ENCODE results near the gene ANKRD28. TPM values are rescaled to one million over a fixed set of nuclear protein-coding genes. Genes with fewer than 3 reads are reported as not detected.

Gene ANKRD28
- total RNA-seq, 2 experiments from 2014 or later: 27.3 to 28.4 TPM

DNA sequence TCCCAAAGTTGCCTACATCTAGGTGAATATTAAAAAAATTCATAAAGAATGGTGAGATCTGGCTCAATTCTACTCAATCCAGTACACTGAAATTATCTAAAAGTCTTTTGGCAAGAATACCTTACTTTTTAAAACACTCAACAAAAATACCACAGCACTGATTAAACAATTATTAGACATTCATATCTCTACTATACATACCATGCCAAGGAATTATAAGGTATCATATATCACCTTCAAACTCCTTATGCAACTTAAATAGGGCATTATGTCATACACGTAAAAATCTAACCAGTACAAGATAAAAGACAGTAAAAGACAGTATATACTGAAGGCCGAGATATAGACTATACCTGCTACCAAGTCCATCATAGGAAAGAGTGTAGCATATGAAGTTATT, 6.1 kb upstream of the ANKRD28 start:
- Mint-ChIP-seq H3K36me3 (ENCODE audit: low read depth) (peaks cover 4% of the 10 kb centered on the region), H3K4me3 (no peak overlapping the region), H3K4me1 (peaks cover 71% of the 10 kb centered on the region), H3K27ac (no peak overlapping the region), H3K27me3 (no peaks in the 10 kb centered on the region), H3K9me3 (ENCODE audit: low read depth) (no peaks in the 10 kb centered on the region)
- DNase-seq (no peak), ATAC-seq (no peak)
- intact Hi-C loops (cut with DNase I, micrococcal nuclease): no loop called here
- POLR2A ChIA-PET: no interaction called here
- CTCF ChIA-PET: no interaction called here

- Mint-ChIP-seq H3K9me3 (ENCODE audit: low read depth) (no peaks in the 10 kb centered on the region), H3K4me3 (no peak overlapping the region), H3K36me3 (ENCODE audit: low read depth) (peaks cover 7% of the 10 kb centered on the region), H3K4me1 (peaks cover 82% of the 10 kb centered on the region), H3K27me3 (no peaks in the 10 kb centered on the region), H3K27ac (no peak overlapping the region)
- ChIA-PET POLR2A (no interaction called here), CTCF (interaction anchor here (0.6 to 7.1 kb wide), 6 partner anchors 10 to 549 kb away, joined by 3 to 50 read pairs (median 4); no protein-coding TSS in a partner anchor)
- ATAC-seq (no peak), DNase-seq (no peak)
- intact Hi-C loops (cut with DNase I, micrococcal nuclease): no loop called here
These were observed 3.5 kb upstream of the ANKRD28 start for GRCh38 chr3:15801298-15801697.

DNA sequence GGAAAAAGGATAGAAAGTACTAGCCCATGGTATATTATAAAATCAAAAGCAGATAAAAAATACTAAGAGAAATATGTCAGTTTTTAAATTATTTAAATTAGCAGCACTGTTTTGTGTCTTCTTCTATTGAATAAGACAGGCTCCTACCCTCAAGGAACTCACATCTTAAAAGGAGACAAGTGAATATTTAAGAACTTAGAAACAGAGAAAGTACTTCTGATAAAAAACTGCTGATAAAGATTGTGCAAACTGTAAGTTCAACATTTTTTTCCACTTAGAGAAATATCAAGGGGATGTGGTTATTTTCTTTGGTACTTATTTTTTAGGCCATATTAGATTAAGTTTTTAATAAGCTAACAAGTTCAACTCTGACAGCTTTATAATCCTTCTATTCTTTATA, 3.0 kb upstream of the ANKRD28 start:
- no peak for ATAC-seq
- Mint-ChIP-seq H3K36me3 (ENCODE audit: low read depth) (peaks cover 7% of the 10 kb centered on the region), H3K4me1 (peaks cover 82% of the 10 kb centered on the region), H3K27me3 (no peaks in the 10 kb centered on the region), H3K4me3 (no peak overlapping the region), H3K27ac (no peak overlapping the region), H3K9me3 (ENCODE audit: low read depth) (no peaks in the 10 kb centered on the region)
- DNase-seq: no peak
- ChIA-PET POLR2A (no interaction called here), CTCF (interaction anchor here (0.6 to 7.1 kb wide), 5 partner anchors 10 to 549 kb away, joined by 3 to 50 read pairs (median 4); no protein-coding TSS in a partner anchor)
- intact Hi-C loops (cut with DNase I, micrococcal nuclease): no loop called here

DNA sequence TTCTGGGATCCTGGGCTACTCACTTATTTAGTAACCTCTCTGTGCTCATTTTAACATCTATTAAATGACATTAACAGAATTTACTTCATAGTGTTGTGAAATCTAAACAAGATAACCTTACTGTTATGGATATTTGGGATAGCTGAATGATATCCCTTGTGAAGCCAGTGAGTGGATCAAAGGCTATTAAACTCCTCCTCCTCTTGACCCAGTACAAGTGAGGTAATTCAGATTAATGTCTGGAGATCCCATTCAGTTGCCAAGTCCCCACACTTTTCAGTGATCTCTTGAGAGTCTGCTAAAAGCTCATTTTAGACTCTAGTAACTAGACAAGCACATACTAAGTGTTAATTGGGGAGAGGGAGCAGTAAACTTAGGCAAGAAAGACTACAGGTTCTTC, 2.5 kb upstream of the ANKRD28 start:
- intact Hi-C loops (cut with DNase I, micrococcal nuclease): no loop called here
- DNase-seq (no peak), ATAC-seq (no peak)
- H3K27ac Mint-ChIP-seq: no peak overlapping the region
- peaks cover 84% of the 10 kb centered on the region for H3K4me1 Mint-ChIP-seq
- H3K4me3 Mint-ChIP-seq: no peak overlapping the region
- H3K27me3 Mint-ChIP-seq: no peaks in the 10 kb centered on the region
- ChIA-PET POLR2A (no interaction called here), CTCF (interaction anchor here (1.3 to 7.1 kb wide), 2 partner anchors 11 to 532 kb away, joined by 3 to 50 read pairs; no protein-coding TSS in a partner anchor)
- H3K9me3 Mint-ChIP-seq (ENCODE audit: low read depth): no peaks in the 10 kb centered on the region
- peaks cover 7% of the 10 kb centered on the region for H3K36me3 Mint-ChIP-seq (ENCODE audit: low read depth)

DNA sequence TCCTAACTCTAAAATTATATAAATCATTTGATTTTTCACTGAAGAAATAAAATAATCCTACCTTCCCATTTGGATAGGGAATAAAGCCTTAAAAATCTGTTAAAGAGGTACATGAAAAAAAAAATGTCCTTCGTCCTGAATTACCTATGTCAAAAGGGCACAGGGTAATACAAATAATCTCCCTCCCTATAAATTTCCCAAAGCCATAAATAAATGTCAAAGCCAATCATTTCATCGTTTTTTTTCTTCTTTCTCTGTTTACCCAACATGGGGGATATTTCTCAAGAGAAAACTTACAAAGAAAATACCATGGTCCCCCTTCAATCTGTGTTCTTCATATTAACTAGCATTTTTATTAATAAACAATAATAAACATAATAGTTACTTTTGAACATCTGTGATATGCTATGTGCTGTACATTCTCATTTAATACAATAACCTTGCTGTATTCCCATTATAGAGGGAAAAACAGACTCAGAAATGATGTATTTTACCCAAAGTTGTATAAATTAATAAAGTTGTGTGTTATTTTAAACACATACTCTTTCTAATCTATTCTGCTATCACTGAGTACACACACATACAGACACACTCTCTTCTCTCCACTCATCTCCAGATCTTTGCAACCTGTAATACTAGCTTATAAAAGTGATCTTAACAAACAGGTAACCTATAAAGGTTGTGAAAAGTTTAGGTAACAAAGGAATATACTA, 910 bp upstream of the ANKRD28 start:
- Mint-ChIP-seq H3K4me3 (no peak overlapping the region), H3K9me3 (ENCODE audit: low read depth) (no peaks in the 10 kb centered on the region), H3K27me3 (no peaks in the 10 kb centered on the region), H3K36me3 (ENCODE audit: low read depth) (peaks cover 9% of the 10 kb centered on the region), H3K4me1 (peaks cover 82% of the 10 kb centered on the region), H3K27ac (no peak overlapping the region)
- ATAC-seq (no peak), DNase-seq (no peak)
- intact Hi-C loops (cut with DNase I, micrococcal nuclease): loop anchor here (2.0 to 5.0 kb wide), 7 partner anchors 30 to 579 kb away; partner anchors contain the start of genes EAF1 (in 1 of the 2) and METTL6 (in 1 of the 2)
- POLR2A ChIA-PET: no interaction called here
- CTCF ChIA-PET: interaction anchor here (2.4 to 7.1 kb wide), 2 partner anchors 13 to 18 kb away, joined by 6 to 50 read pairs; no protein-coding TSS in a partner anchor

DNA sequence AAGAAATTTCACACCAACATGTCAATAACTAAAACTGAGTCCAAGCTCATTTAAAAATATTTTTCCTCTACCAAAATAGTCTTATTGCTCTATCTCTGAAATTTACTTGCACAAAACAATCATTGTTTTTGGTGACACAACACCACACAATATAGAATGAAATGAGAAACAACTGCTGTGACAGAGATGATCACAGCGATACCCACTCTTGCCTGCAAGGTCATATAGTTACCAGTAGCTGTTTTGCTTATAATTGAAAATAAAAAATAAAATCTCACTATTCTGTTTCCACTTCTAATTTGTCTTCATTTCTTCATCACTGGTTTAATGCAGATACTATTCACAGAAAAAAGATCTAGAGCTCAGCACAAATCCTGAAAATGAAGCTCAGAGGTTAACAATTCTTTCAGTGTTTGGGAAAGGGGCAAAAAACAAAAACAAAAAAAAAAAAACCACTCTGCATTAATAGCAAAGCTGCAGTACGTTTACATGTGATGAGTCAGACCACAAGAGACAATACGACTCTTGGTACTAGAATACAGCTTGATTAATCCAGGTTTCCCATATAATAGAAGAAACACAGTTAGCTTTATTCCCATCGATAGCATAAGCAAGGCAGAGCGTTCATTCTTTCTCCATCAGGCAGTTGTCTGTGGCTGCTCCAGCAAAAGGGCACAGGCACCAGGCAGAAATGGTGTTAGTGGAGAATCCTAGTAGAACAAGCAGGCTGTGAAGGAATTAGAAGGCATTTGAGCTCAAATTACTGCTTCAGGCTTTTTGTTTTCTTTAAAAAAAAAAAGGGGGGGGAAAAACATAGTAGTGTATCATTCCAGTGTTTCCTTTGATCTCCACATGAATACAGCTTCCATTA, 773 bp downstream of the ANKRD28 start:
- ChIA-PET POLR2A (interaction anchor here (0.6 to 1.5 kb wide), 5 partner anchors 9 to 1117 kb away, joined by 3 to 7 read pairs (median 4); no protein-coding TSS in a partner anchor), CTCF (interaction anchor here (0.6 to 7.1 kb wide), 7 partner anchors 14 to 464 kb away, joined by 3 to 50 read pairs (median 6); no protein-coding TSS in a partner anchor)
- Mint-ChIP-seq H3K36me3 (ENCODE audit: low read depth) (peaks cover 16% of the 10 kb centered on the region), H3K27me3 (no peaks in the 10 kb centered on the region), H3K4me3 (peak overlapping the region; percentile 69), H3K27ac (peak overlapping the region; percentile 96), H3K9me3 (ENCODE audit: low read depth) (no peaks in the 10 kb centered on the region), H3K4me1 (peaks cover 78% of the 10 kb centered on the region)
- peak; percentile 31 for ATAC-seq
- DNase-seq: no peak
- intact Hi-C loops (cut with DNase I, micrococcal nuclease): loop anchor here (1.0 to 5.0 kb wide), 7 partner anchors 28 to 580 kb away; partner anchors contain the start of genes BTD (in 1 of the 2), EAF1 (in 1 of the 2), HACL1 (in 1 of the 2) and METTL6 (in 1 of the 2)

- ChIA-PET CTCF (interaction anchor here (0.7 to 7.1 kb wide), 5 partner anchors 15 to 262 kb away, joined by 3 to 50 read pairs (median 6); no protein-coding TSS in a partner anchor), POLR2A (interaction anchor here (1.5 kb wide), 1 partner anchor 10 kb away, joined by 7 read pairs; no protein-coding TSS in a partner anchor)
- Mint-ChIP-seq H3K4me3 (peak overlapping the region; percentile 69), H3K4me1 (peaks cover 77% of the 10 kb centered on the region), H3K9me3 (ENCODE audit: low read depth) (no peaks in the 10 kb centered on the region), H3K36me3 (ENCODE audit: low read depth) (peaks cover 22% of the 10 kb centered on the region), H3K27ac (peak overlapping the region; percentile 96), H3K27me3 (no peaks in the 10 kb centered on the region)
- no peak for ATAC-seq
- DNase-seq: no peak
- intact Hi-C loops (cut with DNase I, micrococcal nuclease): loop anchor here (2.0 to 5.0 kb wide), 6 partner anchors 49 to 581 kb away; partner anchors contain the start of genes BTD (in 1 of the 2), EAF1 (in 1 of the 2), HACL1 (in 1 of the 2) and METTL6 (in 1 of the 2)
These were observed 1.4 kb downstream of the ANKRD28 start for GRCh38 chr3:15796331-15796730.

- H3K27me3 Mint-ChIP-seq: no peaks in the 10 kb centered on the region
- H3K4me3 Mint-ChIP-seq: peak overlapping the region; percentile 44
- intact Hi-C loops (cut with DNase I, micrococcal nuclease): loop anchor here (2.0 to 5.0 kb wide), 6 partner anchors 48 to 582 kb away; partner anchors contain the start of genes BTD (in 1 of the 2), EAF1 (in 1 of the 2), HACL1 (in 1 of the 2) and METTL6 (in 1 of the 2)
- ATAC-seq (no peak), DNase-seq (no peak)
- CTCF ChIA-PET: interaction anchor here (7.1 kb wide), 1 partner anchor 15 kb away, joined by 50 read pairs; no protein-coding TSS in a partner anchor
- POLR2A ChIA-PET: no interaction called here
- peak overlapping the region; percentile 96 for H3K27ac Mint-ChIP-seq
- H3K4me1 Mint-ChIP-seq: peaks cover 78% of the 10 kb centered on the region
- H3K36me3 Mint-ChIP-seq (ENCODE audit: low read depth): peaks cover 26% of the 10 kb centered on the region
- no peaks in the 10 kb centered on the region for H3K9me3 Mint-ChIP-seq (ENCODE audit: low read depth)
These were observed 2.0 kb downstream of the ANKRD28 start for GRCh38 chr3:15795651-15796308.

GRCh38 chr3:15794842-15795650, 2.7 kb downstream of the ANKRD28 start:
- ATAC-seq: no peak
- H3K27me3 Mint-ChIP-seq: no peaks in the 10 kb centered on the region
- no peaks in the 10 kb centered on the region for H3K9me3 Mint-ChIP-seq (ENCODE audit: low read depth)
- ChIA-PET CTCF (no interaction called here), POLR2A (no interaction called here)
- intact Hi-C loops (cut with DNase I, micrococcal nuclease): loop anchor here (5.0 kb wide), 5 partner anchors 48 to 582 kb away; partner anchors contain the start of genes EAF1 (in 1 of the 2) and METTL6 (in 1 of the 2)
- H3K27ac Mint-ChIP-seq: peak overlapping the region; percentile 74
- no peak for DNase-seq
- H3K36me3 Mint-ChIP-seq (ENCODE audit: low read depth): peaks cover 28% of the 10 kb centered on the region
- H3K4me3 Mint-ChIP-seq: peak overlapping the region; percentile 44
- peaks cover 76% of the 10 kb centered on the region for H3K4me1 Mint-ChIP-seq

GRCh38 chr3:15794303-15794771, 3.4 kb downstream of the ANKRD28 start:
- no peaks in the 10 kb centered on the region for H3K9me3 Mint-ChIP-seq (ENCODE audit: low read depth)
- peaks cover 72% of the 10 kb centered on the region for H3K4me1 Mint-ChIP-seq
- ChIA-PET CTCF (no interaction called here), POLR2A (no interaction called here)
- intact Hi-C loops (cut with DNase I, micrococcal nuclease): no loop called here
- no peaks in the 10 kb centered on the region for H3K27me3 Mint-ChIP-seq
- peak overlapping the region; percentile 39 for H3K4me3 Mint-ChIP-seq
- DNase-seq (no peak), ATAC-seq (no peak)
- H3K27ac Mint-ChIP-seq: no peak overlapping the region
- peaks cover 28% of the 10 kb centered on the region for H3K36me3 Mint-ChIP-seq (ENCODE audit: low read depth)
